ENCODE results near the gene URM1. TPM values are rescaled to one million over a fixed set of nuclear protein-coding genes. Genes with fewer than 3 reads are reported as not detected.
A peak's percentile ranks its signal among the peaks of the same experiment; 100 is the strongest.

The URM1 gene
- total RNA-seq, 4 donors from 2014 or later = 24.7 to 37.5 (median 27.9) TPM

DNA sequence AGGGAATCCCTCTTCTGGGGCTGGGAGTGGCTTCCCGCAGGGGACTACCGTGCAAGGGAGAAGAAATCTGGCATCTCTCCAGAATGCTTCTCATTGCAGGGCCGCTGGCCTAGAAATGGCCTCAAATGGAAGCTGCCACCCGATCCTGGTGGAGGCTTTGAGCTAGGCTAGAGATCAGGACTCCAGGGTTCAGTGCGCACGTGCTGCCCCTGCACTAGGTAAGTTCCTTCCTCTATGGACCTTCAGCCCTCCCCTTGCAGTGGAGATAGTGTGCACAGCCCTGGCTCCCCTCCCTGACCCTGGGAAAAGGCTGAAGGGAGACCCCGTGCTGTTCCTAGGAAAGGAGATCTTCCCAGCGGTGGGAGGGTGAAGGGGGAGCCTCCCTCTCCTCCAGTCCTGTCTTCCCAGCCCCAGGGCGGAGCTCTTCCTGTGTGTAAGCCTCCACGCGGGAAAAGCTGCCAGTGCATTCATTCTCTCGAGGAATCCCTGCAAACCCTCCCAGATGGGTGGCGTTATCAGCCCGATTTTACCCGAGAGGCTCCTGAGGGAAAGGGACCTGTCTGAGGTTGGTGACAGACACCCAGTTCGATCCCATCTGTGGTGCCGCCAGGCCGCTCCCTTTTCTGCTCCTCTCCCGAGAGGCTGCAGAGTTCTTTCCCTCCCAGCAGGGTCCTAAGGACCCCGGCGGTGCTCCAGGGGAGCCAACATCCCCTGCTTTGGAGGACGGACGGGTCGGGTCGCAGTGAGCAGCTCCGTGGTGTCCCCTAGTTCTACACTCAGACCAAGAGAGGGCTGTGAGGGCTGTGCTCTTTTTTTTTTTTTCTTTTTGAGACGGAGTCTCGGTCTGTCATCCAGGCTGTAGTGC, 48.1 kb downstream of the URM1 start:
- Histone ChIP-seq H3K4me1 (peaks cover 8 to 24% (median 16%) of the 10 kb centered on the region in 4 donors), H3K9me3 (no peaks in the 10 kb centered on the region), H3K36me3 (no peaks in the 10 kb centered on the region), H3K27me3 (peaks cover 68% of the 10 kb centered on the region), H3K4me3 (peak overlapping the region in 2 of 4 donors; percentile 81 to 88), H3K27ac (no peak overlapping the region)
- 3 to 12% methylated on average over 8 to 28 of the region's 28 CpGs for WGBS, 2 donors (ENCODE audit: low coverage in 1 of 2)
- no peak for DNase-seq
- TF ChIP-seq CTCF (IDR thresholded peaks at IDR 0.05) (no peak), EP300 (IDR thresholded peaks at IDR 0.05; ENCODE audit: low read depth) (no peak), POLR2AphosphoS5 (IDR thresholded peaks at IDR 0.05) (no peak), POLR2A (IDR thresholded peaks at IDR 0.05) (no peak)
- intact Hi-C loops (cut with DNase I; ENCODE audit: low total_unique reads) (no loop called here), in situ Hi-C loops (cut with MboI; ENCODE audit: low pct_ligation_motif_present in 1 of 4, low pct_unique_long_range_greater_than_20kb in 1 of 4, low sequenced_read_pairs in 3 of 4) (no loop called here)

DNA sequence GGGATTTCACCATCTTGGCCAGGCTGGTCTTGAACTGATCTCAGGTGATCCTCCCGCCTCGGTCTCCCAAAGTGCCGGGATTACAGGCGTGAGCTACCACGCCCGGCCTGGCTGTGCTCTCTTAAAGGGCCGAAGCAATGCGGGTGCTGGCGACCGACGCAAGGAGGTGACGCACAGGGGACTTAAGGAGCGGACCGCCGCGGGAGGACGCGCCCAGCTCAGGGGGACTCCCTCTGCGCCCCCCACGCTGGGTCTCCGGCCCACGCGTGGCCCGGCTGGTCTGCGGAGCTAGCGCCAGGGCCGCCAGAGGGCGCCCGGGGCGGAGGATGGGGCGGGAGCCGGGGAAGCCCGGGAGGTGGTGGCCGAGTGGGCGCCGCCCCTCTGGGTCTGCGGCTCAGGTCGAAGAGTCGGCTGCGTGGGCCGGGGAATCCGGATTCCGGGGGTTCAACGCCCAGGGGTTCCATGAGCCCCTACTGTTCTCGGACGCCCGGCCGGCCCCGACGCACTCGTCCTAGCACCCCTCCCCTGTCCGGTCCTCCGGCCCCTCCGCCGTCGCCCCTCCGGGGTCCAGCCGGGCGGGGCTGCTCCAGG, 49.0 kb downstream of the URM1 start:
- in situ Hi-C loops (cut with MboI; ENCODE audit: low pct_ligation_motif_present in 1 of 4, low pct_unique_long_range_greater_than_20kb in 1 of 4, low sequenced_read_pairs in 3 of 4) (no loop called here), intact Hi-C loops (cut with DNase I; ENCODE audit: low total_unique reads) (no loop called here)
- TF ChIP-seq CTCF (IDR thresholded peaks at IDR 0.05) (peak; percentile 64 to 80 (median 78)), EP300 (IDR thresholded peaks at IDR 0.05; ENCODE audit: low read depth) (no peak)
- Histone ChIP-seq H3K36me3 (no peaks in the 10 kb centered on the region), H3K27me3 (peaks cover 60% of the 10 kb centered on the region), H3K4me1 (peaks cover 8 to 24% (median 16%) of the 10 kb centered on the region in 4 donors), H3K27ac (peak overlapping the region; percentile 71 to 95 (median 86)), H3K4me3 (peak overlapping the region; percentile 52 to 91 (median 84)), H3K9me3 (no peaks in the 10 kb centered on the region)
- peak; percentile 74 for DNase-seq
- 1% methylated on average over 15 of the region's 59 CpGs; no CpG with 5 or more reads in 1 of the 2 donors for WGBS, 2 donors (ENCODE audit: low coverage in 1 of 2)

DNA sequence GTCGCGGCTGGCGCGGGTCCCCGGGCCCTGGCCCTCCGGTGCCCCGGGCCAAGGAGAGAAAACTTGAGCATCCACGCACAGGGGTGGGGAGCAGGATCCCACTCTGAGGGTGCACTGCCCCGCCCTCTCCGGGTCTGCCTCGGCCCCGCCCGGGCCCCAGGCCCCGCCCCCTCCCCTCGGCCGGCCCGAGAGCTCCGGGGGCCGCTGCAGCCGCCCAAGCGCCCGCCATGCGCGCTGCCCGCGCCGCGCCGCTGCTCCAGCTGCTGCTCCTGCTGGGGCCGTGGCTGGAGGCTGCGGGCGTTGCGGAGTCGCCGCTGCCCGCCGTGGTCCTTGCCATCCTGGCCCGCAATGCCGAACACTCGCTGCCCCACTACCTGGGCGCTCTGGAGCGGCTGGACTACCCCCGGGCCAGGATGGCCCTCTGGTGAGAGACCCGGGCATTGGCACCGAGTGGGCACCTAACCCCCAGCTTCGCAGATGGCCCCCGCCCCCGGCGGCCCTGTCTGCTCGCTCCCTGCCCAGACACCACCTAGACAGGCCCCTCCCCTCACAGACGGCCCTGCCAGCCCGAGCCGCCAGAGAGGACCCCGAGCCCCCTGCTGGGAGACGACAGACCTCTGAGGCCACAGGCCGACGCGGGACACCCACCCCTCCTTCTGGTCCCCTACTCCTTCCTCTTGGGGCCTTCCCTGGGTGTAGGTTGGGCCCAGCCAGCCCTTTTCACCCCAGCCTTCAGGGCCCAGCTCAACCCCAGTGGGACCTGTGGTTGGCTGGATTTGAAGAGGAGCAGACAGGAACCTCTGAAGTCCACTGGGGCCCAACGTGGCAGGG, 49.7 kb downstream of the URM1 start, which contains the start of gene CERCAM:
CERCAM (plus strand) TSS at position 207 of the 831 bp plus-strand sequence; CDS start at position 228, 21 bp downstream.
- Histone ChIP-seq H3K27me3 (peaks cover 52% of the 10 kb centered on the region), H3K36me3 (no peaks in the 10 kb centered on the region), H3K4me1 (peaks cover 8 to 24% (median 16%) of the 10 kb centered on the region in 4 donors), H3K27ac (peak within 1 kb of the TSS; percentile 71 to 95 (median 86)), H3K4me3 (peak within 1 kb of the TSS; percentile 52 to 91 (median 84)), H3K9me3 (no peaks in the 10 kb centered on the region)
- intact Hi-C loops (cut with DNase I; ENCODE audit: low total_unique reads) (no loop called here), in situ Hi-C loops (cut with MboI; ENCODE audit: low pct_ligation_motif_present in 1 of 4, low pct_unique_long_range_greater_than_20kb in 1 of 4, low sequenced_read_pairs in 3 of 4) (no loop called here)
- TF ChIP-seq POLR2A (IDR thresholded peaks at IDR 0.05) (no peak), EP300 (IDR thresholded peaks at IDR 0.05; ENCODE audit: low read depth) (no peak), CTCF (IDR thresholded peaks at IDR 0.05) (no peak)
- WGBS, 2 donors (ENCODE audit: low coverage in 1 of 2) = 4% methylated on average over 16 of the region's 59 CpGs; no CpG with 5 or more reads in 1 of the 2 donors
- DNase-seq = peak; percentile 65

Data from transverse colon (tissue), 4 donors.